K562 (cell line): Measurements from ENCODE around the gene MS4A4E. TPM values are rescaled to one million over a fixed set of nuclear protein-coding genes. Genes with fewer than 3 reads are reported as not detected.
A peak's percentile ranks its signal among the peaks of the same experiment; 100 is the strongest.

Source experiments
- ARID2 ChIP-seq: fragments of 450-650 bp; IDR thresholded peaks from 2 replicates; pipeline ENCODE4 v1.6.1; 2017; ENCODE audit warnings: antibody characterized with exemption, mild to moderate bottlenecking
- BRD4 ChIP-seq: fragments of 200-600 bp; sonication (generic); IDR thresholded peaks from 2 replicates; pipeline ENCODE4 v1.6.1; 2017; ENCODE audit warnings: inconsistent platforms
- SIRT6 ChIP-seq: IDR thresholded peaks from one replicate; pipeline ENCODE4 v1.6.1; 2012; ENCODE audit warnings: low read depth, mild to moderate bottlenecking, control low read depth, inconsistent platforms, low read length, moderate library complexity
- SMC3 ChIP-seq: conservative IDR thresholded peaks from 2 replicates; pipeline ENCODE4 v1.6.1; 2011; ENCODE audit warnings: low read depth, low read length, improper control_type of control experiment; ENCODE audit not compliant: insufficient read depth
- STAG1 ChIP-seq: sonication (generic); formaldehyde crosslinking; IDR thresholded peaks from 2 replicates; pipeline ENCODE4 v1.5.0; 2020; ENCODE audit warnings: missing genetic modification reagents, borderline replicate concordance
- polyA plus RNA-seq, 8 experiments: library from polyadenylated mRNA; depleted of rRNA in 4 of 8; stranded (reverse) in 5 of 8; unstranded in 3 of 8; fragments of >200 nt; fragmentation: Nextera tagmentation in 2 of 8; fragmentation: Illumina TruSeq in 1 of 8; extraction: Ambion mirVana in 2 of 8; extraction: Trizol in 1 of 8; gene quantifications; 2 replicates each; pipeline versions ENCODE4 v1.2.1 to v1.2.3, GENCODE V29; 2011 to 2014; ENCODE audit warnings: inconsistent platforms in 1 of 8, missing spikeins in 1 of 8
- total RNA-seq, 7 experiments: library from RNA; depleted of rRNA in 6 of 7; stranded (reverse); fragments of >200 nt in 6 of 7; fragmentation: Illumina TruSeq in 2 of 7; extraction: Trizol in 2 of 7; gene quantifications; 2 replicates each; pipeline versions ENCODE4 v1.2.1 to v1.2.3, GENCODE V29; 2011 to 2021; ENCODE audit warnings: low replicate concordance in 1 of 7
- TF ChIP-seq, protein P1 (sequence below): fragments of 450-650 bp; formaldehyde crosslinking; IDR thresholded peaks from 2 replicates; pipeline ENCODE4 v1.4.0; 2020; ENCODE audit warnings: mild to moderate bottlenecking, moderate library complexity
- TF ChIP-seq, protein P2 (sequence below), 3 experiments: IDR thresholded peaks in 2 of 3; conservative IDR thresholded peaks in 1 of 3; 2 replicates each; pipeline ENCODE4 v1.5.1; 2011 to 2012; ENCODE audit warnings: low read length in 3 of 3, mild to moderate bottlenecking in 3 of 3, control low read depth in 2 of 3, improper control_type of control experiment in 1 of 3, inconsistent platforms in 1 of 3, low read depth in 1 of 3, mixed read lengths in 1 of 3, moderate library complexity in 1 of 3; ENCODE audit not compliant: insufficient read depth in 2 of 3

MS4A4E gene
- total and polyA plus RNA-seq, 9 of the 15 experiments (the other 6 are each of a cell fraction or from before 2014, with no cell fraction given) = 0.11 to 0.81 (median 0.36) TPM; not detected in 2

DNA sequence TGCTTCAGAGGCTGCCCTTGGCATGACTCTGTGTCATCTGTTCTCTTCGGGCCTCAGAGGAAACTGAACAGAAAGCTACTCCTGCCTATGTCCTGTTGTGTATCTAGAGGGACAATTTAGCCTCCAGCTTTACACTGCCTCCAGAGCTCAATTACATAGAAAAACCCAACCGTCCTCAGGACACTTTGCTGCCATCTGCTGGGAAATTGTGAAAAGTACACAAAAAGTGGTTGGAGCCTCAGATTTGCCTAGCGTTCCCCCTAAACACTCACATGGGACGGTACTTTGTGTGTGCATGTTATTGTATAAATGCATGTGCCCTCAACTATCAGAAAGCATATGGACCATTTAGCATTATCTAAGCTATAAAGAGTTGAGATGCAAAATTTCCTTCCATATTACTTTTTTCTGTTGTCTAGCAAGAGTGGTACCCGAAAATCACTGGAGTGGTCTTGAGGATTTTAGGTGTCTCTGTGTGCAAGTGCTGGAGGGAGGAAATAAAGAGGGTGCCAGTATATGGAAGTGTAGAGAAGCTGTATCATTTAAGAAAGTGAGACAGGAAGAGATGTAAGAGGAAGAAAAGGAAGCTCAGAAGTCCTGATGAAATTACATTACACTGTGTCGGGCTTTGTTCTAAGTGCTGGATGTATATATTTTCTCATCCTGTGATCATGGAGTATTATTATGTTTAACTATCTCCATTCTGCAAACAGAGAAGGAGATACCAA is 8.7 kb upstream of the MS4A4E start (continued):
- TF ChIP-seq ARID2 (peak; percentile 52; the same call in 1 of the 2 replicates), BRD4 (no peak), SMC3 (peak; percentile 74; the same call in 1 of the 2 replicates), STAG1 (CRISPR knock-in tag) (peak; percentile 13; the same call in 1 of the 2 replicates), SIRT6 (no peak)
- TF ChIP-seq, protein P1, sequence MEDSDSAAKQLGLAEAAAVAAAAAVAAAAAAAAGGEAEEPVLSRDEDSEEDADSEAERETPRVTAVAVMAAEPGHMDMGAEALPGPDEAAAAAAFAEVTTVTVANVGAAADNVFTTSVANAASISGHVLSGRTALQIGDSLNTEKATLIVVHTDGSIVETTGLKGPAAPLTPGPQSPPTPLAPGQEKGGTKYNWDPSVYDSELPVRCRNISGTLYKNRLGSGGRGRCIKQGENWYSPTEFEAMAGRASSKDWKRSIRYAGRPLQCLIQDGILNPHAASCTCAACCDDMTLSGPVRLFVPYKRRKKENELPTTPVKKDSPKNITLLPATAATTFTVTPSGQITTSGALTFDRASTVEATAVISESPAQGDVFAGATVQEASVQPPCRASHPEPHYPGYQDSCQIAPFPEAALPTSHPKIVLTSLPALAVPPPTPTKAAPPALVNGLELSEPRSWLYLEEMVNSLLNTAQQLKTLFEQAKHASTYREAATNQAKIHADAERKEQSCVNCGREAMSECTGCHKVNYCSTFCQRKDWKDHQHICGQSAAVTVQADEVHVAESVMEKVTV (CRISPR knock-in tag) = peak; percentile 86
- TF ChIP-seq, protein P2, sequence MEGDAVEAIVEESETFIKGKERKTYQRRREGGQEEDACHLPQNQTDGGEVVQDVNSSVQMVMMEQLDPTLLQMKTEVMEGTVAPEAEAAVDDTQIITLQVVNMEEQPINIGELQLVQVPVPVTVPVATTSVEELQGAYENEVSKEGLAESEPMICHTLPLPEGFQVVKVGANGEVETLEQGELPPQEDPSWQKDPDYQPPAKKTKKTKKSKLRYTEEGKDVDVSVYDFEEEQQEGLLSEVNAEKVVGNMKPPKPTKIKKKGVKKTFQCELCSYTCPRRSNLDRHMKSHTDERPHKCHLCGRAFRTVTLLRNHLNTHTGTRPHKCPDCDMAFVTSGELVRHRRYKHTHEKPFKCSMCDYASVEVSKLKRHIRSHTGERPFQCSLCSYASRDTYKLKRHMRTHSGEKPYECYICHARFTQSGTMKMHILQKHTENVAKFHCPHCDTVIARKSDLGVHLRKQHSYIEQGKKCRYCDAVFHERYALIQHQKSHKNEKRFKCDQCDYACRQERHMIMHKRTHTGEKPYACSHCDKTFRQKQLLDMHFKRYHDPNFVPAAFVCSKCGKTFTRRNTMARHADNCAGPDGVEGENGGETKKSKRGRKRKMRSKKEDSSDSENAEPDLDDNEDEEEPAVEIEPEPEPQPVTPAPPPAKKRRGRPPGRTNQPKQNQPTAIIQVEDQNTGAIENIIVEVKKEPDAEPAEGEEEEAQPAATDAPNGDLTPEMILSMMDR (IDR thresholded peaks at IDR 0.05 in 2 of 3, conservative IDR thresholded peaks at IDR 0.05 in 1 of 3; ENCODE audit: insufficient read depth in 2 of 3, low read depth in 1 of 3, low read length in 3 of 3) = peak; percentile 75 to 86 (median 85)
